Measurements from ENCODE around the gene CROCC. TPM values are rescaled to one million over a fixed set of nuclear protein-coding genes. Genes with fewer than 3 reads are reported as not detected.

Gene CROCC
- total RNA-seq, 4 donors from 2014 or later = 15.2 to 33.1 (median 22.1) TPM

DNA sequence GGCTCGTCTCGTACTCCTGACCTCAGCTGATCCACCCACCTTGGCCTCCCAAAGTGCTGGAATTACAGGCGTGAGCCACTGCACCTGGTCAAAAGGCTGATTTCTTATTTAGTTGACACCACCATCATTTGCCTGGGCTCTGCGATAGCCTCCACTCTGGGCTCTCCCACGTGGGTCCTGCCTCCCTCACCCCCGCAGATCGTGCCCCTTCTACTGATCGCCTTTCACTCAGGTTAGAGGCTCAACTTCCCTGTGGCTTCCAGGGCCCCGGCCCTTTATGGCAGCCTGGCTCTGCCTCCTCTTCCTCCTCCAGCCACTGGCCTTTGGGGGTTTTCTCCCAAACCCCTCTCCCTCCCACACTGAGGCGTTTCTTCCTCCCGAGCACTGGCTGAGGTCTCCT lies 61.2 kb downstream of the CROCC start:
- 86 to 92% methylated on average over 11 of the region's 11 CpGs for WGBS, 2 donors
- Histone ChIP-seq H3K27me3 (no peaks in the 10 kb centered on the region), H3K27ac (no peak overlapping the region), H3K36me3 (peaks cover 10 to 20% of the 10 kb centered on the region in 2 donors), H3K9me3 (no peaks in the 10 kb centered on the region), H3K4me3 (replicated peaks in 1 of 3) (no peak overlapping the region), H3K4me1 (peaks cover 6 to 21% of the 10 kb centered on the region in 2 donors)
- TF ChIP-seq POLR2A (IDR thresholded peaks at IDR 0.05) = no peak
- TF ChIP-seq, protein P1, sequence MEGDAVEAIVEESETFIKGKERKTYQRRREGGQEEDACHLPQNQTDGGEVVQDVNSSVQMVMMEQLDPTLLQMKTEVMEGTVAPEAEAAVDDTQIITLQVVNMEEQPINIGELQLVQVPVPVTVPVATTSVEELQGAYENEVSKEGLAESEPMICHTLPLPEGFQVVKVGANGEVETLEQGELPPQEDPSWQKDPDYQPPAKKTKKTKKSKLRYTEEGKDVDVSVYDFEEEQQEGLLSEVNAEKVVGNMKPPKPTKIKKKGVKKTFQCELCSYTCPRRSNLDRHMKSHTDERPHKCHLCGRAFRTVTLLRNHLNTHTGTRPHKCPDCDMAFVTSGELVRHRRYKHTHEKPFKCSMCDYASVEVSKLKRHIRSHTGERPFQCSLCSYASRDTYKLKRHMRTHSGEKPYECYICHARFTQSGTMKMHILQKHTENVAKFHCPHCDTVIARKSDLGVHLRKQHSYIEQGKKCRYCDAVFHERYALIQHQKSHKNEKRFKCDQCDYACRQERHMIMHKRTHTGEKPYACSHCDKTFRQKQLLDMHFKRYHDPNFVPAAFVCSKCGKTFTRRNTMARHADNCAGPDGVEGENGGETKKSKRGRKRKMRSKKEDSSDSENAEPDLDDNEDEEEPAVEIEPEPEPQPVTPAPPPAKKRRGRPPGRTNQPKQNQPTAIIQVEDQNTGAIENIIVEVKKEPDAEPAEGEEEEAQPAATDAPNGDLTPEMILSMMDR (IDR thresholded peaks at IDR 0.05) = no peak
- intact Hi-C loops (cut with DNase I) = no loop called here
- no peak for DNase-seq

DNA sequence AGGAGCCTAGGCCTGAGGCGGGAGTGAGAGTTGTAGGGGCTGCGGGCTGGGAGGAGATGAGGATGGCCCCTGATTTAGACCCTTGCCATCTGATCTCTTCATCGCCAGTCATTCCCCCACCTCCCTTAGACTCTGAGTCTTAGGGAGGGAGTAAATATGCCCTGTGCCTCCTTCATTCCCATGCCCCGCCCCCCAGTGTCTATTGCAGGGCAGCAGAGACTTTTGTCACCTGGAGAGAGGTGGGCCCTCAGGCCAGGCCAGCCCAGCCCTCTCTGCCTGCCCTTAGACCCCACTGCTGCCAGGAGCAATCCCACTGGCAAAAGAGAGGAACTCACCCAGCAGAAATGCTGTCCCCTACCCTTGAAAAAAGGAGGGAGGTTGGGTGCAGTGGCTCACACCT lies 61.9 kb downstream of the CROCC start:
- 98 to 100% methylated on average over 4 of the region's 4 CpGs for WGBS, 2 donors
- Histone ChIP-seq H3K9me3 (no peaks in the 10 kb centered on the region), H3K27ac (no peak overlapping the region), H3K27me3 (no peaks in the 10 kb centered on the region), H3K4me1 (peaks cover 6 to 21% of the 10 kb centered on the region in 2 donors), H3K4me3 (replicated peaks in 1 of 3) (no peak overlapping the region), H3K36me3 (peaks cover 14 to 25% of the 10 kb centered on the region in 2 donors)
- intact Hi-C loops (cut with DNase I) = no loop called here
- DNase-seq = no peak
- no peak for TF ChIP-seq POLR2A (IDR thresholded peaks at IDR 0.05)
- TF ChIP-seq, protein P1 (IDR thresholded peaks at IDR 0.05) = no peak

DNA sequence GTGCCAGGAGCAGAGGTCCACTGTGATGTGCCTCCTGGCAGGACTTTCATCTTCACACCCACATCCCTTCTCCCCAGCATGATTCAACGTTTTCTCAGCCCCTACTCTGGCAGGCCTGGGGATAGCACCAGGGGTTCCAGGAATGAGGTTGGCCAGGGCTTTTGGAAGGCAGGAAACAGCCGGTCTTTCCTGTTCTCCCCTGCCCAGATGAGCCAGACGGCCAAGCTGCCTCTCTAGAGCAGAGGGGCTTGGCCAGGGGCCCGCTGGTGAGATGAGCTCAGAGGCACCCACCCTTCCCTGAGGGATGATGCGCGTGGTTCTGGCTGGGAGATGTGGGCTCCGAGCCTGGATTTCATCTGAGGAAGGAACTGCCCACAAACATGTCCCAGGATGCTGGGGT lies 63.0 kb downstream of the CROCC start:
- no peak for TF ChIP-seq POLR2A (IDR thresholded peaks at IDR 0.05)
- TF ChIP-seq, protein P1 (IDR thresholded peaks at IDR 0.05) = no peak
- Histone ChIP-seq H3K27me3 (no peaks in the 10 kb centered on the region), H3K9me3 (no peaks in the 10 kb centered on the region), H3K27ac (peak overlapping the region in 1 of 3 donors; percentile 17), H3K4me1 (peaks cover 2 to 10% of the 10 kb centered on the region in 2 donors), H3K4me3 (replicated peaks in 1 of 3) (no peak overlapping the region), H3K36me3 (peaks cover 14 to 25% of the 10 kb centered on the region in 2 donors)
- intact Hi-C loops (cut with DNase I) = no loop called here
- 59 to 68% methylated on average over 6 to 7 of the region's 7 CpGs for WGBS, 2 donors
- DNase-seq = peak; percentile 42 to 48

DNA sequence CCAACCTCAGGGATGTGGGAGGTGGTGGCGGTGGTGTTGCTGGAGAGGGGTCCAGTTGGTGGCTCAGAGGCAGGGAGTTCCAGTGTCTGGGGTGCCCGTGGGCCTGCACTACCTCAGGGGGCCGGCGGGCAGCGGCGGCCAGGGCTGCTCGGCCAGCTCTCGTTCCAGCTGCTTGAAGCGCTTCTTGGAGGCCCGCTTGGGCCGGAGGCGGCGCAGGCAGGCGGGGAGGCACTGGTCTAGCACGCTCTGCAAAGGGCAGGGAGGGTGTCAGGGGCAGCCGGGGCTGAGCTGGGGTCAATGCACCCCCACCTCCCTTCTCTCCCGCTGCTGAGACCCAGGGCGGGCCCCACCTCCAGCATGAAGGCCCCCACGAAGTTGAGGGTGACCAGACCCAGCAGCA lies 64.4 kb downstream of the CROCC start:
- no peak overlapping the region for H3K27ac ChIP-seq
- H3K9me3 ChIP-seq = no peaks in the 10 kb centered on the region
- WGBS, 2 donors = 91 to 93% methylated on average over 4 to 16 of the region's 19 CpGs
- no peaks in the 10 kb centered on the region for H3K27me3 ChIP-seq
- intact Hi-C loops (cut with DNase I) = no loop called here
- no peak for DNase-seq
- H3K4me1 ChIP-seq = no peaks in the 10 kb centered on the region
- H3K4me3 ChIP-seq (replicated peaks in 1 of 3) = no peak overlapping the region
- H3K36me3 ChIP-seq = peaks cover 14 to 25% of the 10 kb centered on the region in 2 donors
- TF ChIP-seq, protein P1 (IDR thresholded peaks at IDR 0.05) = no peak
- no peak for TF ChIP-seq POLR2A (IDR thresholded peaks at IDR 0.05)

DNA sequence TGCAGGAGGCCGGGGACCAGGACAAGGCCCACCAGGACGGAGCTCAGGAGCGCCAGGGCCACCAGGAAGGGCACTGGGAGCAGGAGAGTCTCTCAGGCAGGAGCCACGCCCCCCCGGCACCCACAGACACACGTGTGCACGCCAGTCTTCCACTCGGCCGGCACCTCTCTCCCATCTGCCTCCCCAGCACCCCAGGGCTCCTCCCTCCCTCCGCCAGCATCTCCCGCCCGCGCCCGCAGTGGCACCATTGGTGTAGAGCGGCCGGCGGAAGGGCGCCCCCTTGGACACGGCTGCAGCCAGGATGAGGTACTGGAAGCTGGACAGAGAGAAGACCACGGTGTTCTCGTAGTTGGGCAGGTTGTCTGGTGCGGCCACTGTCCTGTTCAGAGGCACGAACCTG lies 64.8 kb downstream of the CROCC start:
- 89 to 95% methylated on average over 15 to 16 of the region's 23 CpGs for WGBS, 2 donors
- Histone ChIP-seq H3K36me3 (peaks cover 14 to 25% of the 10 kb centered on the region in 2 donors), H3K27ac (no peak overlapping the region), H3K9me3 (no peaks in the 10 kb centered on the region), H3K27me3 (no peaks in the 10 kb centered on the region), H3K4me3 (replicated peaks in 1 of 3) (no peak overlapping the region), H3K4me1 (no peaks in the 10 kb centered on the region)
- no peak for TF ChIP-seq POLR2A (IDR thresholded peaks at IDR 0.05)
- TF ChIP-seq, protein P1 (IDR thresholded peaks at IDR 0.05) = no peak
- intact Hi-C loops (cut with DNase I) = no loop called here
- DNase-seq = no peak

Measured in thyroid gland (tissue), 4 donors.